Measurements from ENCODE around the gene B3GLCT. TPM values are rescaled to one million over a fixed set of nuclear protein-coding genes. Genes with fewer than 3 reads are reported as not detected.

B3GLCT gene
- 10 to 100 TPM; 24.5 to 45.1 (median 27.5) TPM for total RNA-seq
- 19.8 TPM for polyA plus RNA-seq
- long read RNA-seq, donor 1, full-length matches to known transcripts: 65 of 113 reads
- long read RNA-seq, donor 1, partial matches to known transcripts: 11 of 113 reads
- long read RNA-seq, donor 1, other reads (novel, unspliced or antisense): 37 of 113 reads
- long read RNA-seq, donor 2, full-length matches to known transcripts: 38 of 55 reads
- long read RNA-seq, donor 2, partial matches to known transcripts: 2 of 55 reads
- long read RNA-seq, donor 2, other reads (novel, unspliced or antisense): 15 of 55 reads
- long read RNA-seq, donor 3, full-length matches to known transcripts: 122 of 172 reads
- long read RNA-seq, donor 3, partial matches to known transcripts: 27 of 172 reads
- long read RNA-seq, donor 3, other reads (novel, unspliced or antisense): 23 of 172 reads
- long read RNA-seq, donor 4, full-length matches to known transcripts: 53 of 89 reads
- long read RNA-seq, donor 4, partial matches to known transcripts: 5 of 89 reads
- long read RNA-seq, donor 4, other reads (novel, unspliced or antisense): 31 of 89 reads

DNA sequence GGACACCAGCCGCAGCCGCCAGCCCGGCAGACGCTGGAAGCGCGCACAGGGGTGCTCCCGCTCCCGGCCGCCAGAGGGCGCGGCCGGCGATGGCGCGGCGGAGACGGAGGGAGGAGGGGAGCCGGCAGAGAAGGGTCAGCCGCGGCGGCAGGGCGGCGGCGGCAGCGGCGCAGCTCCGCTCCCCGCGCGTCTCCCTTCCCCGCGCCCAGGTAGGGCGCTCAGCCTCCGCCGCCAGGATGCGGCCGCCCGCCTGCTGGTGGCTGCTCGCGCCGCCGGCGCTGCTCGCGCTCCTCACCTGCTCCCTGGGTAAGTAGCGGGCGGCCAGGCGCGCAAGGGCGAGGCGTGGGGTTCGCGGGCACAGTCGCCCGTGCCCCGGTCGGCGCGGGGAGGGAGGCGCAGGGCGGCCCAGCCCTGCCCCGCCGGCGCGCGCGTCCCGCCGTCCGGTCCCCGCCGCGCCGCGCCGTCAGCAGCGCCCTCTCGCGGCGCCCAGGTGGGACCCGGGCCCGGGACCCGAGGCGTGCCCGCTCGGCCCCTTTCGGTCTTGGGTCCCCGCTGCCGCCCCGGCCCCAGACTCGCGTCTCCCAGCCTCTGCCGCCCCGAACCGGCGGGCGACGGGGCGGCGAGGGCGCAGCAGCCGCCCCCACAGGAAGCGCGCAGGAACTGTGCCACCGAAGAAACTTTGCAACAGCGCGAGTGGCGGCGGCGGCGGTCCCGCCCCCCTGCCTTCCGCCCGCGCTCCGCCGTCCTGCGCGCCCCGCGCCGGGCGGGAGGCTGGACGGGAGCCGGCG is at the start of gene B3GLCT:
B3GLCT (plus strand) TSS at position 127 of the 788 bp plus-strand sequence; CDS start at position 237, 110 bp downstream.
- WGBS: under 1% methylated on average over 126 of the region's 126 CpGs
- peak within 1 kb of the TSS; percentile 87 for H3K4me3 ChIP-seq (ENCODE audit: low read length)
- DNase-seq (peak; percentile 80 to 94 (median 92)), ATAC-seq (peak; percentile 91 to 92)
- H3K9me3 ChIP-seq (ENCODE audit: control insufficient read depth, low read length): no peaks in the 10 kb centered on the region
- H3K27ac ChIP-seq (ENCODE audit: low read length): peak within 1 kb of the TSS; percentile 97
- intact Hi-C loops (cut with DNase I): loop anchor here in 1 of 4 donors (10.0 kb wide), 1 partner anchor 225 kb away; no protein-coding TSS in a partner anchor
- H3K4me1 ChIP-seq (ENCODE audit: control insufficient read depth, insufficient read depth, low read length): peaks cover 4% of the 10 kb centered on the region
- H3K27me3 ChIP-seq (ENCODE audit: control insufficient read depth, insufficient read depth): no peaks in the 10 kb centered on the region

DNA sequence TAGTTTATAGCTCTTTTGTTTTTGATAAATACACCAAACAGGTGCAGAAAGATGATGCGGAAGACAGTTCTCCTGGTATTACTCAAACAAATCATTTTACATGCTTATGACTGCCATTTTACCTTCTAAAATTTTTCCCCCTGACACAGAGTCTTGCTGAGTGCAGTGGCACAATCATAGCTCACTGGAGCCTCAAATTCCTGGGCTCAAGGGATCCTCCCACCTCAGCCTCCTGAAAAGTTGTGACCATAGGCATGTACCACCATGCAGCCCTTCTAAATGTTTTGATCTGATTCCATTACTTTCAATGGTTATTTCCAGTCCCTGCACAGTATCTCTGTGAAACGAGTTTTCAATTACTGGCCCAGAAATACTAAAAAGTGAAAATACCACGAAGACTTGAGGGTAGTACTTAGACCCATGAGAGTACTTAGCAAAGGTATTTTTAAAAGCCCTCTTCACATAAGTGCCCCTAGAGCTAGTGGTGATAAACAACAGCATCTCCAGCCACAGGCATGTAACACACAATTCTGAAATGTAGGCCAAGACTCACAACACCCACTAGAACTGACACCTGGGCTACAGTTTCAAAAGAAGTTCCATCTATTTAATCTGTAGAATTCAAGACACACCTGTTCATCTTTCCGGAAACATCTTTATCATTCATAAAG is 49.3 kb upstream of the B3GLCT start:
- 81% methylated on average over 4 of the region's 4 CpGs for WGBS
- intact Hi-C loops (cut with DNase I): no loop called here
- H3K4me1 ChIP-seq (ENCODE audit: control insufficient read depth, insufficient read depth, low read length): no peaks in the 10 kb centered on the region
- DNase-seq: no peak
- no peaks in the 10 kb centered on the region for H3K27me3 ChIP-seq (ENCODE audit: control insufficient read depth, insufficient read depth)
- H3K4me3 ChIP-seq (ENCODE audit: low read length): no peak overlapping the region
- ATAC-seq: no peak
- H3K27ac ChIP-seq (ENCODE audit: low read length): no peak overlapping the region
- no peaks in the 10 kb centered on the region for H3K9me3 ChIP-seq (ENCODE audit: control insufficient read depth, low read length)

DNA sequence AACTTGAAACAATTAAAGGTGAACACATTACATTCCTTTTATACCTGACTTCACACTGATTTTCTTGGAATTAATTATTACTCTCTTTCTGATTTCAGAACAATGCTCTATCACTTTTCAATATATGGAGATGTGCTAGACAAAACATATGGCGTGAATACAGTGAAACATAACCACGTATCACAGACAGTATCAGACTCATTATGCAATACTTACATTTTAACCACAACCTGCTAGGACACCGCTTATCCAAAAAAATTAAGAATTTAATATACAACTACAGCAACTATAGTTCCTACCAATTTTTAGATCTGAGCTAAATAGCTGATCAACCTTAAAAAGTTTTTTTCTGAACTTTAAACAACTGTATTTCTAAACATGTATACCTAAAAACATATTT is 47.9 kb upstream of the B3GLCT start:
- DNase-seq (no peak), ATAC-seq (no peak)
- intact Hi-C loops (cut with DNase I): no loop called here
- H3K27me3 ChIP-seq (ENCODE audit: control insufficient read depth, insufficient read depth): no peaks in the 10 kb centered on the region
- 93% methylated on average over 3 of the region's 3 CpGs for WGBS
- no peak overlapping the region for H3K27ac ChIP-seq (ENCODE audit: low read length)
- no peak overlapping the region for H3K4me3 ChIP-seq (ENCODE audit: low read length)
- H3K4me1 ChIP-seq (ENCODE audit: control insufficient read depth, insufficient read depth, low read length): no peaks in the 10 kb centered on the region
- H3K9me3 ChIP-seq (ENCODE audit: control insufficient read depth, low read length): no peaks in the 10 kb centered on the region

DNA sequence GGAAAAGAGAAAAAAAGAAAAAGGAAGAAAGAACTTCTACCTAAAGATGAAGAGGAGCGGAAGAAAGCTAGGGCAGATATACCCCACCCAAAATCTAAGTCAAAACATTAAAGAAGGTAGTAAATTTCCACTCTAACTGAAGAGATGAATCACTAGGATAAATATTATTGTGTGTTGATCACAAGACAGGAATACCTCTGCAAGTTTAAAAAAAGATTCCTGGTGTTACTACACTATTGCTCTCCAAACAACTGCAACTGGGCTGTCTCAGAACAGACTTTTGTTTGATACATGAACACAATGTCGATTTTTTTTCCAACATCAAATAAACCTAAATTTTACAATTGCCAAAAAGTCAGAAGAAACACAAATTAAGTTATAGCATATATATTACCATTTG is 44.8 kb upstream of the B3GLCT start:
- intact Hi-C loops (cut with DNase I): no loop called here
- H3K4me3 ChIP-seq (ENCODE audit: low read length): no peak overlapping the region
- no peaks in the 10 kb centered on the region for H3K4me1 ChIP-seq (ENCODE audit: control insufficient read depth, insufficient read depth, low read length)
- DNase-seq: no peak
- WGBS: 96% methylated on average over 2 of the region's 2 CpGs
- no peaks in the 10 kb centered on the region for H3K9me3 ChIP-seq (ENCODE audit: control insufficient read depth, low read length)
- H3K27ac ChIP-seq (ENCODE audit: low read length): no peak overlapping the region
- no peaks in the 10 kb centered on the region for H3K27me3 ChIP-seq (ENCODE audit: control insufficient read depth, insufficient read depth)
- ATAC-seq: no peak

DNA sequence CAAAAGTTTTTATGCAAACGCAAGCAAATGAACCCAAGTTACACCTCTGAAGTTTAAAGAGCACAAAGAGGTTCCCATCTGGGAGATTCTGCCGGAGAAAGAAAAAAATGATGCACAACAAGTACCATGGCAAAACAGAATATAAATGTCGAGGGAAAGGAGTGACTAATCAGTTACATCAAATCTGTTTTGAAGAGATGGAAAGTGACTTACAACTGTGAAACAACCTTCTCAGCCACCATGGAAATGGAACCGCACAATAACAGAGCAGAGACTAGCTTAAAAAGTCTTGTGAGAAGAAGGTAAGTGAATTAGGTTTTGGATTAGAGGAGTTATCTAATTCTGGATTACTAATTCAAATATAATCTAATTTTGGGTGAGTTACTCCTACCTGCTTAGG is 40.5 kb upstream of the B3GLCT start:
- WGBS: 87% methylated on average over 4 of the region's 4 CpGs
- DNase-seq: no peak
- Histone ChIP-seq H3K4me1 (ENCODE audit: control insufficient read depth, insufficient read depth, low read length) (no peaks in the 10 kb centered on the region), H3K9me3 (ENCODE audit: control insufficient read depth, low read length) (no peaks in the 10 kb centered on the region), H3K27ac (ENCODE audit: low read length) (no peak overlapping the region), H3K27me3 (ENCODE audit: control insufficient read depth, insufficient read depth) (no peaks in the 10 kb centered on the region), H3K4me3 (ENCODE audit: low read length) (no peak overlapping the region)
- no peak for ATAC-seq
- intact Hi-C loops (cut with DNase I): no loop called here

DNA sequence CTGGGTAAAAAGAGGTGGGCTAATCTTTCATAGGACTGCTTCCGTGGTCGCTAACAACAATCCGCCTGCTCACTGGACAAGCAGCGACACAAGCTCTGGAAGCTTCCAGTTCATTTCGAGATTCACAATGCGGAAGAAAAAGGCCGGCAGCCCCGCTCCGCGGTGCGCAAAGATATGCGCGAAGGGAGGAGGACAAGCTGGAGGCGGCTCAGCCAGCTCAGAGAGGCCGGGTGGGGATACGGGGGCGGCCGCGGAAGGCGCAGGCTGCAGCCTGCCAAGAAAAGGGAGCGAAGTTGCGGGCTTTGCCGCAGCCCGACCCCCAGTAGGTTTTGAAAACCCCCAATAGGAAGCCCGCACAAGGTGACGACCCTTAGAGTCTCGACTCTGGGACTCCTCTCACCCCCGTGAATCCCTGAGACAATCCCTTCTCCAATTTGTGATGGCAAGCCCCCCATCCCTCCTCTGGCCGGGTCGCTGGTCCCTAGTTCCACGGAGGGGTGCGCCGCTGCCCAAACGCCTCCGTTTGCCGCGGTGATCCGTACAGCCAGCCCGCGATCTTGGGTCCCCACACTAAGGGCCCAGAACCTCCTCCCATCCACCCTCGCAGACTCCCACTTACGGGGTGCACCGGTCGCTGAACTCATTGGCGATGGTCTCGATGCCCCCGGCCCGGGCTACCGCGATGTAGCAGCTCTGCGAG is 38.8 kb upstream of the B3GLCT start:
- Histone ChIP-seq H3K4me1 (ENCODE audit: control insufficient read depth, insufficient read depth, low read length) (no peaks in the 10 kb centered on the region), H3K9me3 (ENCODE audit: control insufficient read depth, low read length) (no peaks in the 10 kb centered on the region), H3K4me3 (ENCODE audit: low read length) (peak overlapping the region; percentile 76), H3K27me3 (ENCODE audit: control insufficient read depth, insufficient read depth) (no peaks in the 10 kb centered on the region), H3K27ac (ENCODE audit: low read length) (peak overlapping the region; percentile 74)
- intact Hi-C loops (cut with DNase I): no loop called here
- ATAC-seq: peak; percentile 24 to 51
- DNase-seq: peak; percentile 71 to 81 (median 79)
- WGBS: under 1% methylated on average over 51 of the region's 51 CpGs

DNA sequence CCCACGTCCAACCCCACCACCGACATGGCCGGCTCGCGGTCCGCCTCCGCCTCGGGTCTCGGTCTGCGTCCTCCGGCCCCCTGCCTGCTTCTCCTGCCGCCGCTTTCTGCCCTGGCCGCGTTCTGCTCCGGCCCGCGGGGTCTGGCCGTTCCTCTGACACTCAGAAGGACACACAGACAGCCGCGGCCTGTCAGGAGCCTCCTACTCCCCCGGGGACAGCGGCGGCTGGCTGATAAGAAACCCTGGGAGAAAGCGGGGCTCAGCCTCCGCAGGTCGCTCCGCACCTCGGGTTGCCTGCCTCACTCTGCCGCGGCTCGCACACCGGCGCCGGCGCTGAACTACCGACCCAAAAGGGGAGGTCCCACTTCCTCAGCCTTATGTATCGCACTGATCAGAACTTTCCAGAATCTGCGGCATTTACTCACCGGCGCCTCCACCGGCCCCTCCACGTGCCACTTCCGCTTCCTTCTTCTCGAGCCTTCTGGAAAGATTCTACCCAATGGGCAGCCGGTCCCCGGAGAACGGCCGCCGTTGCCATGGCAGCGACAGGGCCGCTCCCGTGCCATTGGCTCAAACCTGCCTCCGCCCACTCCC is 38.1 kb upstream of the B3GLCT start, which contains the start of gene HSPH1:
HSPH1 (minus strand) TSS at position 348 of the 594 bp plus-strand sequence; CDS start at position 26, 322 bp downstream.
- Histone ChIP-seq H3K4me3 (ENCODE audit: low read length) (peak within 1 kb of the TSS; percentile 76), H3K27me3 (ENCODE audit: control insufficient read depth, insufficient read depth) (no peaks in the 10 kb centered on the region), H3K9me3 (ENCODE audit: control insufficient read depth, low read length) (no peaks in the 10 kb centered on the region), H3K4me1 (ENCODE audit: control insufficient read depth, insufficient read depth, low read length) (no peaks in the 10 kb centered on the region), H3K27ac (ENCODE audit: low read length) (peak within 1 kb of the TSS; percentile 74)
- intact Hi-C loops (cut with DNase I): no loop called here
- DNase-seq: peak; percentile 99 to 100 (median 100)
- peak; percentile 98 for ATAC-seq
- WGBS: under 1% methylated on average over 54 of the region's 54 CpGs

DNA sequence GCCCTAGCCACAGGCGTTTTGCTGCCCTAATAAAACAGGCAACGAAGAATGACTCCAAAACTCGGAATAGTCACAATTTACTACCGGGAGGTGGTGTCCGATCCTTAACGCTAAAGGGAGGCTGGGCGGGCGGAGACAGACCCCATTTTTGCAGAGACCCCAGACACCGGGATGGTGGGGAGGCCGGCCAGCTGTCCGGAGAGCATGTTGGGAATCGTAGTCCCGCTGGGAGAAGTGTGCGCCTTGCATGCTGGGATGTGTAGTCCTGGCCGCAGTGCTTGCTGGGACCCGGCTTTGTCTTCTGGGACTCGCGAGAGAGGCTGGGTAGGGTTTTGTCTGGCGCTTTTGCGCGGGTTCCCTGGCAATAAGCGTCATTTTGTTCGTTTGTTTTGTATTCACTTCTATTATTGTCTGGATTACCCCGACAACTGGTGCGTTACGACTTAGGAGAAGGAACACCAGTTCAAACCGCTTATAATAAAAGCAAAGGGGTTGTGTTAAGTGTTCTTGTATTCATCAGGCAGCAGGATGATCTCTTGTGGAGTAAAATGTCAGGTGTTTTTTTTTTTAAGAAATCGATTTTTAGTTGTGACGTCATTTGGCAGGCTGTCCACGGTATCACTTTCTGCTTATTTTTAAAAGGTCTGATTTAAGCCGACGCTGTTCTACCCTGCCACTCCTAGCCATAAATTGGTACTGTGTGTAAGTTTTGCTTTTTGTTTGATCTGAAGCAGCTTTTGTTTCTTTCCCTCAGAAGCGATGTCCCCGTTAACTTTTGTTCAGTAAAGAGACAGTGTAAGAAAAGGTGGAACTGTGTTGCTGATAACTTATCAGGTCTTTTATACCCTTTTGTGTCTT is 37.4 kb upstream of the B3GLCT start:
- DNase-seq (peak; percentile 97 to 98 (median 97)), ATAC-seq (peak; percentile 98)
- under 1% methylated on average over 34 of the region's 34 CpGs for WGBS
- Histone ChIP-seq H3K4me3 (ENCODE audit: low read length) (peak overlapping the region; percentile 76), H3K27me3 (ENCODE audit: control insufficient read depth, insufficient read depth) (no peaks in the 10 kb centered on the region), H3K9me3 (ENCODE audit: control insufficient read depth, low read length) (no peaks in the 10 kb centered on the region), H3K27ac (ENCODE audit: low read length) (peak overlapping the region; percentile 44), H3K4me1 (ENCODE audit: control insufficient read depth, insufficient read depth, low read length) (no peaks in the 10 kb centered on the region)
- intact Hi-C loops (cut with DNase I): no loop called here

DNA sequence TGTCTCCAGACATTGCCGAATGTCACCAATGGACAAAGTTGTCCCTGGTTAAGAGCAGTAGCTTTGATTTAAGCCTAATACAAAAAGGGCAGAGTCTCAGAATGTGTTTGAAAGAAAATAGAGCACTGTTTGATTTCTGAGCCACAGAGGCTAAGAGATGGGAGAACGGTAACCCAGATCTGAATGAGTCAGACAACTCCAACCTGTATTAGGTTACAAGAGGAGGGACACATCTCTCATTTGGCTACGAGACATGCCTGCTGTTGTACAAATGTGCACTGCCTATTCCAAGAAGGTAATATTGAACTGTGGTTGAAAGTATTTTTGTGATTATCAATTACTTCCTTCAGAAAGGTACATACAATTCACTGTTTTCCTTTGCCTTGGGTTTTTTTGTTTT is 33.2 kb upstream of the B3GLCT start:
- no peak overlapping the region for H3K4me3 ChIP-seq (ENCODE audit: low read length)
- intact Hi-C loops (cut with DNase I): no loop called here
- H3K27ac ChIP-seq (ENCODE audit: low read length): no peak overlapping the region
- DNase-seq (no peak), ATAC-seq (no peak)
- no peaks in the 10 kb centered on the region for H3K9me3 ChIP-seq (ENCODE audit: control insufficient read depth, low read length)
- no peaks in the 10 kb centered on the region for H3K27me3 ChIP-seq (ENCODE audit: control insufficient read depth, insufficient read depth)
- H3K4me1 ChIP-seq (ENCODE audit: control insufficient read depth, insufficient read depth, low read length): no peaks in the 10 kb centered on the region
- 91% methylated on average over 3 of the region's 3 CpGs for WGBS

Measured in right cardiac atrium (tissue), 5 donors.